Esophagus muscularis mucosa (tissue), 4 donors: ENCODE measurements around the gene CBX5. TPM values are rescaled to one million over a fixed set of nuclear protein-coding genes. Genes with fewer than 3 reads are reported as not detected.

ENCODE experiments used
- DNase-seq: peaks from one replicate; pipeline ENCODE4 v3.0.0-alpha.2; 2017; ENCODE audit errors: extremely low spot score
- H3K27ac ChIP-seq, 4 donors: fragments of 200-600 bp; sonication (generic); replicated peaks in 1 of 4; 1 replicate in 3 of 4; 2 replicates in 1 of 4; pipeline ENCODE4 v1.5.1; 2016 to 2019; ENCODE audit warnings: mild to moderate bottlenecking in 1 of 4
- H3K27me3 ChIP-seq, 4 donors: fragments of 200-600 bp; sonication (generic); one replicate each; pipeline versions ENCODE4 v1.5.1 to v1.6.0; 2016 to 2019
- H3K36me3 ChIP-seq, 4 donors: fragments of 200-600 bp; sonication (generic); one replicate each; pipeline ENCODE4 v1.5.1; 2016 to 2019
- H3K4me1 ChIP-seq, 4 donors: fragments of 200-600 bp; sonication (generic); one replicate each; pipeline ENCODE4 v1.5.1; 2016 to 2019
- H3K4me3 ChIP-seq, 4 donors: fragments of 200-600 bp; sonication (generic); 1 replicate in 2 of 4; 2 replicates in 2 of 4; pipeline ENCODE4 v1.5.1; 2016 to 2019; ENCODE audit warnings: mild to moderate bottlenecking in 4 of 4, moderate library complexity in 1 of 4
- H3K9me3 ChIP-seq, 4 donors: fragments of 200-600 bp; sonication (generic); 1 replicate in 3 of 4; 2 replicates in 1 of 4; pipeline ENCODE4 v1.5.1; 2016 to 2019
- CTCF ChIP-seq, 3 experiments: fragments of 200-600 bp in 2 of 3; fragments of 450-650 bp in 1 of 3; sonication (generic) in 2 of 3; IDR thresholded peaks; one replicate each; pipeline ENCODE4 v1.5.1; 2017 to 2019; ENCODE audit warnings: antibody characterized with exemption in 3 of 3, mild to moderate bottlenecking in 2 of 3, moderate library complexity in 1 of 3
- EP300 ChIP-seq: sonication (generic); formaldehyde crosslinking; IDR thresholded peaks from one replicate; pipeline ENCODE4 v1.6.1; 2017; ENCODE audit warnings: antibody characterized with exemption
- POLR2A ChIP-seq: fragments of 450-650 bp; IDR thresholded peaks from one replicate; pipeline ENCODE4 v1.6.1; 2017; ENCODE audit warnings: antibody characterized with exemption, moderate library complexity, mild to moderate bottlenecking, low read depth
- POLR2AphosphoS5 ChIP-seq, 2 donors: sonication (generic); formaldehyde crosslinking; IDR thresholded peaks; one replicate each; pipeline ENCODE4 v1.6.1; 2017; ENCODE audit warnings: antibody characterized with exemption in 2 of 2
- WGBS: methylation state at CpG from one replicate; pipeline ENCODE4 v1.1.5; 2018; 5-methylcytosine and 5-hydroxymethylcytosine counted together
- intact Hi-C: fragments of 100-400 bp; cut with DNase I; formaldehyde crosslinking; loops from one replicate; pipeline ENCODE4 v1.15.1; 2023
- total RNA-seq, 4 donors: library from RNA; depleted of rRNA; stranded (reverse); fragments of >200 nt; gene quantifications; one replicate each; pipeline versions ENCODE4 v1.1.0 to v1.2.1, GENCODE V29; 2016

The CBX5 gene
- total RNA-seq, 4 donors from 2014 or later = 29.0 to 45.3 (median 37.3) TPM

GRCh38 chr12:54280468-54281260, 742 bp upstream of the CBX5 start, which contains the start of gene HNRNPA1:
HNRNPA1 (plus strand) TSS chr12:54280726; CDS start chr12:54280808, 82 bp downstream.
- intact Hi-C loops = no loop called here
- no peaks in the 10 kb centered on the region for H3K9me3 ChIP-seq
- H3K4me3 ChIP-seq = peak within 1 kb of the TSS; percentile 70 to 79 (median 74)
- under 1% methylated on average over 47 of the region's 48 CpGs for WGBS
- peaks cover 57 to 72% (median 71%) of the 10 kb centered on the region in 4 donors for H3K4me1 ChIP-seq
- peak within 1 kb of the TSS; percentile 84 to 93 (median 92) for H3K27ac ChIP-seq
- no peaks in the 10 kb centered on the region for H3K27me3 ChIP-seq
- H3K36me3 ChIP-seq = peaks cover 21 to 46% (median 35%) of the 10 kb centered on the region in 4 donors
- peak; percentile 99 for DNase-seq
- peak in 1 of 3 experiments; percentile 12 for TF ChIP-seq CTCF (IDR thresholded peaks at IDR 0.05)
- TF ChIP-seq POLR2AphosphoS5 (IDR thresholded peaks at IDR 0.05) = peak; percentile 99 to 100
- no peak for TF ChIP-seq EP300
- peak; percentile 96 for TF ChIP-seq POLR2A

- H3K4me3 ChIP-seq = peak overlapping the region; percentile 70 to 79 (median 74)
- 1% methylated on average over 19 of the region's 19 CpGs for WGBS
- peaks cover 48 to 58% (median 57%) of the 10 kb centered on the region in 4 donors for H3K4me1 ChIP-seq
- DNase-seq = no peak
- no peaks in the 10 kb centered on the region for H3K9me3 ChIP-seq
- TF ChIP-seq POLR2A (peak; percentile 39), EP300 (no peak), POLR2AphosphoS5 (IDR thresholded peaks at IDR 0.05) (no peak), CTCF (IDR thresholded peaks at IDR 0.05) (no peak)
- H3K27me3 ChIP-seq = no peaks in the 10 kb centered on the region
- H3K36me3 ChIP-seq = peaks cover 21 to 31% (median 24%) of the 10 kb centered on the region in 4 donors
- peak overlapping the region; percentile 84 to 93 (median 92) for H3K27ac ChIP-seq
- intact Hi-C loops = no loop called here
Observed at GRCh38 chr12:54279227-54279631, 693 bp downstream of the CBX5 start.

- intact Hi-C loops = no loop called here
- no peaks in the 10 kb centered on the region for H3K9me3 ChIP-seq
- WGBS = 36% methylated on average over 5 of the region's 5 CpGs
- H3K4me1 ChIP-seq = peaks cover 34 to 52% (median 44%) of the 10 kb centered on the region in 4 donors
- DNase-seq = no peak
- H3K4me3 ChIP-seq = peak overlapping the region in 2 of 4 donors; percentile 31 to 79
- TF ChIP-seq POLR2AphosphoS5 (IDR thresholded peaks at IDR 0.05) (no peak), CTCF (IDR thresholded peaks at IDR 0.05) (no peak), POLR2A (no peak), EP300 (no peak)
- no peaks in the 10 kb centered on the region for H3K27me3 ChIP-seq
- H3K27ac ChIP-seq = peak overlapping the region; percentile 84 to 93 (median 92)
- H3K36me3 ChIP-seq = peaks cover 7 to 25% (median 22%) of the 10 kb centered on the region in 4 donors
Observed at GRCh38 chr12:54277823-54278276, 2.1 kb downstream of the CBX5 start.

GRCh38 chr12:54276368-54276767, 3.6 kb downstream of the CBX5 start:
- TF ChIP-seq CTCF (IDR thresholded peaks at IDR 0.05) = no peak
- no peak for TF ChIP-seq POLR2A
- TF ChIP-seq POLR2AphosphoS5 (IDR thresholded peaks at IDR 0.05) = no peak
- TF ChIP-seq EP300 = no peak
- no peak for DNase-seq
- intact Hi-C loops = no loop called here
- Histone ChIP-seq H3K27me3 (no peaks in the 10 kb centered on the region), H3K9me3 (no peaks in the 10 kb centered on the region), H3K36me3 (peaks cover 0 to 12% (median 11%) of the 10 kb centered on the region in 4 donors), H3K4me1 (peaks cover 19 to 37% (median 29%) of the 10 kb centered on the region in 4 donors), H3K27ac (peak overlapping the region in 1 of 4 donors; percentile 93), H3K4me3 (no peak overlapping the region)
- WGBS = 92% methylated on average over 3 of the region's 3 CpGs
